Activated T-helper 1 cell treated with anti-CD3 and anti-CD28 coated beads, Interleukin-12 subunit alpha, Interleukin-12 subunit beta, Interleukin-2, Interleukin-4 antibody, amounts not matched to agents 30 ng/mL and 10 ng/mL and 1 ng/mL, durations not matched to agents 14 hours and 24 hours and 36 hours (primary cell): ENCODE results near the gene CTXN2. TPM values are rescaled to one million over a fixed set of nuclear protein-coding genes. Genes with fewer than 3 reads are reported as not detected.

Source experiments
- DNase-seq: peaks from one replicate; pipeline ENCODE4 v3.0.0; 2021; ENCODE audit warnings: low spot score
- H3K27ac Mint-ChIP-seq: one replicate; pipeline ENCODE4 v1.8.0; 2021; ENCODE audit warnings: mild to moderate bottlenecking, mixed read lengths
- H3K27me3 Mint-ChIP-seq: one replicate; pipeline ENCODE4 v1.8.0; 2022; ENCODE audit warnings: mild to moderate bottlenecking, moderate library complexity, mixed read lengths; ENCODE audit not compliant: insufficient read depth
- H3K36me3 Mint-ChIP-seq: one replicate; pipeline ENCODE4 v1.8.0; 2021; ENCODE audit warnings: low read depth, mixed read lengths
- H3K4me1 Mint-ChIP-seq: one replicate; pipeline ENCODE4 v1.8.0; 2021; ENCODE audit warnings: low read depth, mixed read lengths
- H3K4me3 Mint-ChIP-seq: one replicate; pipeline ENCODE4 v1.8.0; 2021; ENCODE audit warnings: mild to moderate bottlenecking, moderate library complexity, mixed read lengths
- H3K9me3 Mint-ChIP-seq: one replicate; pipeline ENCODE4 v1.8.0; 2021; ENCODE audit warnings: mixed read lengths
- intact Hi-C: fragments of 100-400 bp; cut with micrococcal nuclease; formaldehyde crosslinking; loops from one replicate; pipeline ENCODE4 v1.15.1; 2024
- total RNA-seq: library from RNA; stranded (reverse); gene quantifications from 2 replicates; pipeline ENCODE4 v1.2.3, GENCODE V29; 2022

The CTXN2 gene
- not detected in 2 replicates for total RNA-seq

GRCh38 chr15:48191574-48192225, at the start of gene CTXN2:
Gene CTXN2, plus strand, starts transcription at chr15:48191665. Its CDS starts 9,636 bp downstream, at chr15:48201301.
- Mint-ChIP-seq H3K4me3 (no peak within 1 kb of the TSS), H3K27me3 (peaks cover 19% of the 10 kb centered on the region)
- intact Hi-C loops = loop anchor here (1.0 kb wide), 1 partner anchor 13 kb away; the partner anchor contains the start of gene MYEF2

GRCh38 chr15:48143856-48144255, 47.6 kb upstream of the CTXN2 start:
- H3K36me3 Mint-ChIP-seq = peaks cover 8% of the 10 kb centered on the region
- no peak for DNase-seq
- no peak overlapping the region for H3K4me3 Mint-ChIP-seq
- no peaks in the 10 kb centered on the region for H3K27me3 Mint-ChIP-seq
- peaks cover 11% of the 10 kb centered on the region for H3K4me1 Mint-ChIP-seq
- no peaks in the 10 kb centered on the region for H3K9me3 Mint-ChIP-seq
- no peak overlapping the region for H3K27ac Mint-ChIP-seq
- intact Hi-C loops = no loop called here

More at GRCh38 chr15:48191574-48192225, at the start of gene CTXN2:
- H3K36me3 Mint-ChIP-seq = no peaks in the 10 kb centered on the region
- H3K27ac Mint-ChIP-seq = no peak within 1 kb of the TSS
- peaks cover 8% of the 10 kb centered on the region for H3K4me1 Mint-ChIP-seq
- no peak for DNase-seq
- no peaks in the 10 kb centered on the region for H3K9me3 Mint-ChIP-seq

GRCh38 chr15:48144889-48145288, 46.6 kb upstream of the CTXN2 start:
- Mint-ChIP-seq H3K27ac (no peak overlapping the region), H3K36me3 (peaks cover 8% of the 10 kb centered on the region), H3K4me1 (peaks cover 11% of the 10 kb centered on the region), H3K27me3 (no peaks in the 10 kb centered on the region), H3K4me3 (no peak overlapping the region), H3K9me3 (no peaks in the 10 kb centered on the region)
- no peak for DNase-seq
- intact Hi-C loops = no loop called here

- H3K4me1 Mint-ChIP-seq = peaks cover 11% of the 10 kb centered on the region
- H3K27ac Mint-ChIP-seq = no peak overlapping the region
- intact Hi-C loops = no loop called here
- peaks cover 11% of the 10 kb centered on the region for H3K36me3 Mint-ChIP-seq
- no peaks in the 10 kb centered on the region for H3K27me3 Mint-ChIP-seq
- no peaks in the 10 kb centered on the region for H3K9me3 Mint-ChIP-seq
- H3K4me3 Mint-ChIP-seq = no peak overlapping the region
- DNase-seq = no peak
Observed at GRCh38 chr15:48145923-48146322, 45.5 kb upstream of the CTXN2 start.

GRCh38 chr15:48147358-48147757, 44.1 kb upstream of the CTXN2 start:
- intact Hi-C loops = no loop called here
- no peaks in the 10 kb centered on the region for H3K27me3 Mint-ChIP-seq
- peaks cover 11% of the 10 kb centered on the region for H3K4me1 Mint-ChIP-seq
- H3K9me3 Mint-ChIP-seq = no peaks in the 10 kb centered on the region
- DNase-seq = no peak
- H3K4me3 Mint-ChIP-seq = no peak overlapping the region
- no peak overlapping the region for H3K27ac Mint-ChIP-seq
- H3K36me3 Mint-ChIP-seq = peaks cover 14% of the 10 kb centered on the region

- peaks cover 17% of the 10 kb centered on the region for H3K36me3 Mint-ChIP-seq
- intact Hi-C loops = no loop called here
- no peaks in the 10 kb centered on the region for H3K27me3 Mint-ChIP-seq
- no peaks in the 10 kb centered on the region for H3K9me3 Mint-ChIP-seq
- H3K27ac Mint-ChIP-seq = no peak overlapping the region
- H3K4me3 Mint-ChIP-seq = no peak overlapping the region
- no peak for DNase-seq
- peaks cover 3% of the 10 kb centered on the region for H3K4me1 Mint-ChIP-seq
Observed at GRCh38 chr15:48149858-48150257, 41.6 kb upstream of the CTXN2 start.

GRCh38 chr15:48153526-48153925, 37.9 kb upstream of the CTXN2 start:
- Mint-ChIP-seq H3K9me3 (no peaks in the 10 kb centered on the region), H3K27ac (no peak overlapping the region), H3K4me1 (no peaks in the 10 kb centered on the region), H3K36me3 (peaks cover 16% of the 10 kb centered on the region), H3K27me3 (no peaks in the 10 kb centered on the region), H3K4me3 (no peak overlapping the region)
- no peak for DNase-seq
- intact Hi-C loops = no loop called here

GRCh38 chr15:48168616-48169015, 22.8 kb upstream of the CTXN2 start:
- no peak overlapping the region for H3K27ac Mint-ChIP-seq
- H3K4me3 Mint-ChIP-seq = no peak overlapping the region
- H3K4me1 Mint-ChIP-seq = no peaks in the 10 kb centered on the region
- no peaks in the 10 kb centered on the region for H3K27me3 Mint-ChIP-seq
- peaks cover 21% of the 10 kb centered on the region for H3K36me3 Mint-ChIP-seq
- intact Hi-C loops = no loop called here
- H3K9me3 Mint-ChIP-seq = peaks cover 6% of the 10 kb centered on the region
- DNase-seq = no peak

- H3K27ac Mint-ChIP-seq = no peak overlapping the region
- peaks cover 22% of the 10 kb centered on the region for H3K36me3 Mint-ChIP-seq
Observed at GRCh38 chr15:48170981-48171380, 20.5 kb upstream of the CTXN2 start.

GRCh38 chr15:48175126-48175525, 16.3 kb upstream of the CTXN2 start:
- intact Hi-C loops = no loop called here
- Mint-ChIP-seq H3K4me1 (peaks cover 19% of the 10 kb centered on the region), H3K4me3 (no peak overlapping the region), H3K27me3 (peaks cover 10% of the 10 kb centered on the region), H3K36me3 (peaks cover 5% of the 10 kb centered on the region), H3K9me3 (peaks cover 9% of the 10 kb centered on the region), H3K27ac (no peak overlapping the region)
- DNase-seq = no peak

More at GRCh38 chr15:48170981-48171380, 20.5 kb upstream of the CTXN2 start:
- H3K4me1 Mint-ChIP-seq = peaks cover 6% of the 10 kb centered on the region
- no peaks in the 10 kb centered on the region for H3K27me3 Mint-ChIP-seq
- intact Hi-C loops = no loop called here
- DNase-seq = no peak
- H3K9me3 Mint-ChIP-seq = peaks cover 9% of the 10 kb centered on the region
- no peak overlapping the region for H3K4me3 Mint-ChIP-seq

- peaks cover 9% of the 10 kb centered on the region for H3K9me3 Mint-ChIP-seq
- H3K4me1 Mint-ChIP-seq = peaks cover 19% of the 10 kb centered on the region
- H3K36me3 Mint-ChIP-seq = peaks cover 5% of the 10 kb centered on the region
- no peak for DNase-seq
- peaks cover 12% of the 10 kb centered on the region for H3K27me3 Mint-ChIP-seq
- no peak overlapping the region for H3K4me3 Mint-ChIP-seq
- H3K27ac Mint-ChIP-seq = no peak overlapping the region
- intact Hi-C loops = no loop called here
Observed at GRCh38 chr15:48176112-48176511, 15.4 kb upstream of the CTXN2 start.

GRCh38 chr15:48176957-48177356, 14.5 kb upstream of the CTXN2 start:
- intact Hi-C loops = no loop called here

GRCh38 chr15:48177383-48177765, 14.1 kb upstream of the CTXN2 start:
- Mint-ChIP-seq H3K9me3 (peaks cover 9% of the 10 kb centered on the region), H3K4me1 (peaks cover 19% of the 10 kb centered on the region), H3K27ac (peak overlapping the region; percentile 90), H3K27me3 (peaks cover 21% of the 10 kb centered on the region), H3K4me3 (peak overlapping the region; percentile 90), H3K36me3 (peaks cover 5% of the 10 kb centered on the region)
- DNase-seq = no peak
- intact Hi-C loops = no loop called here

More at GRCh38 chr15:48176957-48177356, 14.5 kb upstream of the CTXN2 start:
- H3K36me3 Mint-ChIP-seq = peaks cover 5% of the 10 kb centered on the region
- peaks cover 19% of the 10 kb centered on the region for H3K4me1 Mint-ChIP-seq
- H3K27me3 Mint-ChIP-seq = peaks cover 18% of the 10 kb centered on the region
- H3K27ac Mint-ChIP-seq = peak overlapping the region; percentile 72
- peak overlapping the region; percentile 90 for H3K4me3 Mint-ChIP-seq
- H3K9me3 Mint-ChIP-seq = peaks cover 9% of the 10 kb centered on the region
- DNase-seq = no peak
